Measurements from ENCODE around the gene NLRC3. TPM values are rescaled to one million over a fixed set of nuclear protein-coding genes. Genes with fewer than 3 reads are reported as not detected.

The NLRC3 gene, protein sequence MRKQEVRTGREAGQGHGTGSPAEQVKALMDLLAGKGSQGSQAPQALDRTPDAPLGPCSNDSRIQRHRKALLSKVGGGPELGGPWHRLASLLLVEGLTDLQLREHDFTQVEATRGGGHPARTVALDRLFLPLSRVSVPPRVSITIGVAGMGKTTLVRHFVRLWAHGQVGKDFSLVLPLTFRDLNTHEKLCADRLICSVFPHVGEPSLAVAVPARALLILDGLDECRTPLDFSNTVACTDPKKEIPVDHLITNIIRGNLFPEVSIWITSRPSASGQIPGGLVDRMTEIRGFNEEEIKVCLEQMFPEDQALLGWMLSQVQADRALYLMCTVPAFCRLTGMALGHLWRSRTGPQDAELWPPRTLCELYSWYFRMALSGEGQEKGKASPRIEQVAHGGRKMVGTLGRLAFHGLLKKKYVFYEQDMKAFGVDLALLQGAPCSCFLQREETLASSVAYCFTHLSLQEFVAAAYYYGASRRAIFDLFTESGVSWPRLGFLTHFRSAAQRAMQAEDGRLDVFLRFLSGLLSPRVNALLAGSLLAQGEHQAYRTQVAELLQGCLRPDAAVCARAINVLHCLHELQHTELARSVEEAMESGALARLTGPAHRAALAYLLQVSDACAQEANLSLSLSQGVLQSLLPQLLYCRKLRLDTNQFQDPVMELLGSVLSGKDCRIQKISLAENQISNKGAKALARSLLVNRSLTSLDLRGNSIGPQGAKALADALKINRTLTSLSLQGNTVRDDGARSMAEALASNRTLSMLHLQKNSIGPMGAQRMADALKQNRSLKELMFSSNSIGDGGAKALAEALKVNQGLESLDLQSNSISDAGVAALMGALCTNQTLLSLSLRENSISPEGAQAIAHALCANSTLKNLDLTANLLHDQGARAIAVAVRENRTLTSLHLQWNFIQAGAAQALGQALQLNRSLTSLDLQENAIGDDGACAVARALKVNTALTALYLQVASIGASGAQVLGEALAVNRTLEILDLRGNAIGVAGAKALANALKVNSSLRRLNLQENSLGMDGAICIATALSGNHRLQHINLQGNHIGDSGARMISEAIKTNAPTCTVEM
- total RNA-seq: 1 to 10 TPM; 1.9 to 3.0 TPM
- 0.76 TPM for polyA plus RNA-seq (ENCODE audit: insufficient read depth, low read depth, low replicate concordance)
- long read RNA-seq, donor 1: 0 reads
- long read RNA-seq, donor 2: 0 reads

- TF ChIP-seq POLR2A (IDR thresholded peaks at IDR 0.05) (no peak), CTCF (IDR thresholded peaks at IDR 0.05) (no peak)
- Histone ChIP-seq H3K9me3 (no peaks in the 10 kb centered on the region), H3K4me1 (no peaks in the 10 kb centered on the region), H3K4me3 (no peak within 1 kb of the TSS), H3K27me3 (no peaks in the 10 kb centered on the region), H3K27ac (no peak within 1 kb of the TSS), H3K36me3 (ENCODE audit: low read depth, missing control alignments) (no peaks in the 10 kb centered on the region)
- DNase-seq: no peak
- intact Hi-C loops (cut with DNase I; ENCODE audit: low total_unique reads): no loop called here
- 64 to 65% methylated on average over 12 to 18 of the region's 18 CpGs for WGBS, 2 donors
Observed at GRCh38 chr16:3577302-3577752, at the start of gene NLRC3. Gene NLRC3, minus strand, starts transcription at chr16:3577403. Its CDS starts 12,367 bp downstream, at chr16:3565036.

- Histone ChIP-seq H3K27ac (no peak overlapping the region), H3K9me3 (no peaks in the 10 kb centered on the region), H3K4me1 (no peaks in the 10 kb centered on the region), H3K36me3 (ENCODE audit: low read depth, missing control alignments) (no peaks in the 10 kb centered on the region), H3K27me3 (no peaks in the 10 kb centered on the region), H3K4me3 (no peak overlapping the region)
- WGBS, 2 donors: 85% methylated on average over 4 of the region's 4 CpGs
- intact Hi-C loops (cut with DNase I; ENCODE audit: low total_unique reads): no loop called here
- TF ChIP-seq CTCF (IDR thresholded peaks at IDR 0.05): no peak
- no peak for DNase-seq
Observed at GRCh38 chr16:3625911-3626732, 48.9 kb upstream of the NLRC3 start.

DNA sequence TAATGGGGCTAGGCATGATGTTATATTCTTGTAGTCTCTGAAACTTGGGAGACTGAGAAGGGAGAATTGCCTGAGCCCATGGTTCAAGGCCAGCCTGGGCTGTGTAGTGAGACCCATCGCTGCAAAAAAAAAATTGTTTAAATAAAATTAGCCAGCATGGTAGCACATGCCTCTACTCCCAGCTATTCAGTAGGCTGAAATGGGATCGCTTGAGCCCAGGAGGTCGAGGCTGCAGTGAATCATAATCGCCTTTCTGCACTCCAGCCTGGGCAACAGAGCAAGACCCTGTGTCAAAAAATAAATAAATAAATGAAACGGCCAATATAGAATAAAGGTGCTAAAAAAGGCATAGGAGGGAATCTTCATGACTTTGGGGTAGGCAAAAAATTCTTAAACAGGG, 48.1 kb upstream of the NLRC3 start:
- WGBS, 2 donors: 91 to 95% methylated on average over 5 of the region's 5 CpGs
- no peaks in the 10 kb centered on the region for H3K36me3 ChIP-seq (ENCODE audit: low read depth, missing control alignments)
- H3K4me1 ChIP-seq: no peaks in the 10 kb centered on the region
- H3K9me3 ChIP-seq: no peaks in the 10 kb centered on the region
- H3K4me3 ChIP-seq: no peak overlapping the region
- no peak for DNase-seq
- intact Hi-C loops (cut with DNase I; ENCODE audit: low total_unique reads): no loop called here
- TF ChIP-seq POLR2A (IDR thresholded peaks at IDR 0.05): no peak
- TF ChIP-seq CTCF (IDR thresholded peaks at IDR 0.05): no peak
- no peaks in the 10 kb centered on the region for H3K27me3 ChIP-seq
- H3K27ac ChIP-seq: no peak overlapping the region

- Histone ChIP-seq H3K9me3 (no peaks in the 10 kb centered on the region), H3K27ac (no peak overlapping the region), H3K4me3 (no peak overlapping the region), H3K27me3 (no peaks in the 10 kb centered on the region), H3K36me3 (ENCODE audit: low read depth, missing control alignments) (no peaks in the 10 kb centered on the region), H3K4me1 (no peaks in the 10 kb centered on the region)
- no peak for DNase-seq
- WGBS, 2 donors: 92 to 96% methylated on average over 3 of the region's 3 CpGs
- TF ChIP-seq POLR2A (IDR thresholded peaks at IDR 0.05) (no peak), CTCF (IDR thresholded peaks at IDR 0.05) (no peak)
- intact Hi-C loops (cut with DNase I; ENCODE audit: low total_unique reads): no loop called here
Observed at GRCh38 chr16:3623642-3624041, 46.4 kb upstream of the NLRC3 start.

All from testis (tissue), 5 donors.